Trophoblast cell (in vitro differentiated cells and primary cell): ENCODE data around the gene DYNLRB2. TPM values are rescaled to one million over a fixed set of nuclear protein-coding genes. Genes with fewer than 3 reads are reported as not detected.

Experiments
- DNase-seq, 2 donors: peaks; one replicate each; pipeline ENCODE4 v3.0.0-alpha.2; 2016
- H2AFZ ChIP-seq: 2 replicates; pipeline ENCODE4 v1.6.1; 2013; ENCODE audit warnings: low read length, moderate library complexity, mild to moderate bottlenecking; ENCODE audit not compliant: insufficient read depth, poor library complexity
- H2AK5ac ChIP-seq: 2 replicates; pipeline ENCODE4 v1.6.1; 2013; ENCODE audit warnings: mild to moderate bottlenecking, low read length
- H2BK120ac ChIP-seq: 2 replicates; pipeline ENCODE4 v1.6.1; 2013; ENCODE audit warnings: low read length, mild to moderate bottlenecking, moderate library complexity; ENCODE audit not compliant: insufficient read depth, poor library complexity
- H2BK12ac ChIP-seq: 2 replicates; pipeline ENCODE4 v1.6.1; 2013; ENCODE audit warnings: mild to moderate bottlenecking, low read length, moderate library complexity
- H2BK5ac ChIP-seq: 2 replicates; pipeline ENCODE4 v1.6.1; 2013; ENCODE audit warnings: low read length, low read depth, moderate library complexity, mild to moderate bottlenecking; ENCODE audit not compliant: poor library complexity
- H3K14ac ChIP-seq: 2 replicates; pipeline ENCODE4 v1.6.1; 2013; ENCODE audit warnings: mild to moderate bottlenecking, low read length
- H3K18ac ChIP-seq: 2 replicates; pipeline ENCODE4 v1.6.1; 2013; ENCODE audit warnings: mild to moderate bottlenecking, low read length
- H3K23ac ChIP-seq: 2 replicates; pipeline ENCODE4 v1.6.1; 2013; ENCODE audit warnings: low read length
- H3K27ac ChIP-seq: 2 replicates; pipeline ENCODE4 v1.5.1; 2013; ENCODE audit warnings: low read depth, mild to moderate bottlenecking, inconsistent platforms, low read length, moderate library complexity
- H3K27me3 ChIP-seq: 2 replicates; pipeline ENCODE4 v1.6.1; 2013; ENCODE audit warnings: inconsistent platforms, mild to moderate bottlenecking, low read length, moderate library complexity; ENCODE audit not compliant: insufficient read depth
- H3K36me3 ChIP-seq, 2 experiments: 1 replicate in 1 of 2; 2 replicates in 1 of 2; pipeline ENCODE4 v1.6.1; 2013; ENCODE audit warnings: low read length in 2 of 2, mild to moderate bottlenecking in 2 of 2, moderate library complexity in 1 of 2; ENCODE audit not compliant: insufficient read depth in 2 of 2, control insufficient read depth in 1 of 2
- H3K4ac ChIP-seq: 2 replicates; pipeline ENCODE4 v1.6.1; 2013; ENCODE audit warnings: low read depth, mild to moderate bottlenecking, low read length, moderate library complexity
- H3K4me1 ChIP-seq, 2 experiments: 1 replicate in 1 of 2; 2 replicates in 1 of 2; pipeline ENCODE4 v1.6.1; 2013; ENCODE audit warnings: low read length in 2 of 2, mild to moderate bottlenecking in 2 of 2, moderate library complexity in 1 of 2; ENCODE audit not compliant: insufficient read depth in 2 of 2, control insufficient read depth in 1 of 2
- H3K4me2 ChIP-seq: 2 replicates; pipeline ENCODE4 v1.6.1; 2013; ENCODE audit warnings: inconsistent platforms, mild to moderate bottlenecking, low read length, moderate library complexity
- H3K4me3 ChIP-seq: 2 replicates; pipeline ENCODE4 v1.5.1; 2013; ENCODE audit warnings: mild to moderate bottlenecking, low read depth, low read length, inconsistent platforms
- H3K79me1 ChIP-seq: one replicate; pipeline ENCODE4 v1.6.1; 2013; ENCODE audit warnings: low read length
- H3K79me2 ChIP-seq: 2 replicates; pipeline ENCODE4 v1.6.1; 2013; ENCODE audit warnings: low read length, mild to moderate bottlenecking; ENCODE audit not compliant: control insufficient read depth, insufficient read depth, poor library complexity
- H3K9ac ChIP-seq: 2 replicates; pipeline ENCODE4 v1.6.1; 2013; ENCODE audit warnings: mild to moderate bottlenecking, low read length
- H3K9me3 ChIP-seq: 2 replicates; pipeline ENCODE4 v1.6.1; 2013; ENCODE audit warnings: low read depth, mild to moderate bottlenecking, control low read depth, inconsistent platforms, low read length; ENCODE audit not compliant: insufficient read depth
- H4K12ac ChIP-seq: 2 replicates; pipeline ENCODE4 v1.6.1; 2013; ENCODE audit warnings: low read depth, mild to moderate bottlenecking, low read length, moderate library complexity
- H4K8ac ChIP-seq: 2 replicates; pipeline ENCODE4 v1.6.1; 2013; ENCODE audit warnings: low read depth, mild to moderate bottlenecking, low read length, moderate library complexity
- H4K91ac ChIP-seq: one replicate; pipeline ENCODE4 v1.6.1; 2013; ENCODE audit warnings: low read depth, mild to moderate bottlenecking, low read length, moderate library complexity
- WGBS: extraction: QIAGEN DNeasy Blood & Tissue Kit; methylation state at CpG from one replicate; pipeline ENCODE4 v1.1.7; 2013; ENCODE audit warnings: missing lambda C conversion rate; ENCODE audit not compliant: insufficient read length, insufficient coverage; ENCODE audit errors: extremely low coverage; 5-methylcytosine and 5-hydroxymethylcytosine counted together
- polyA plus RNA-seq: library from polyadenylated mRNA; stranded (reverse); fragments of 200-250 nt; gene quantifications from 2 replicates; pipeline ENCODE4 v1.2.3, GENCODE V29; 2013

DYNLRB2 gene
- 0.10 TPM in 1 of 2 replicates, not detected in the other for polyA plus RNA-seq

GRCh38 chr16:80540516-80541305, at the start of gene DYNLRB2:
DYNLRB2 (plus strand) TSS chr16:80540993; CDS start chr16:80541077, 84 bp downstream.
- H2AK5ac ChIP-seq = no peak within 1 kb of the TSS
- H3K18ac ChIP-seq = peak within 1 kb of the TSS; percentile 10
- no peaks in the 10 kb centered on the region for H3K36me3 ChIP-seq
- WGBS = no CpG with 5 or more reads among the region's 55 CpGs
- DNase-seq = peak; percentile 90 to 96
- peaks cover 4% of the 10 kb centered on the region for H3K79me1 ChIP-seq
- H3K14ac ChIP-seq = peak within 1 kb of the TSS; percentile 71
- H3K4me1 ChIP-seq = peaks cover 0 to 2% of the 10 kb centered on the region in 2 experiments
- H3K23ac ChIP-seq = no peak within 1 kb of the TSS
- H3K4me2 ChIP-seq = peak within 1 kb of the TSS; percentile 96
- H3K79me2 ChIP-seq = peaks cover 2% of the 10 kb centered on the region
- peak within 1 kb of the TSS; percentile 11 for H2BK5ac ChIP-seq
- H2AFZ ChIP-seq = peak within 1 kb of the TSS; percentile 98
- no peaks in the 10 kb centered on the region for H3K9me3 ChIP-seq
- H4K12ac ChIP-seq = peak within 1 kb of the TSS; percentile 91
- H3K27me3 ChIP-seq = peaks cover 3% of the 10 kb centered on the region
- H3K4ac ChIP-seq = peak within 1 kb of the TSS; percentile 43
- H3K4me3 ChIP-seq = peak within 1 kb of the TSS; percentile 88
- H4K8ac ChIP-seq = peak within 1 kb of the TSS; percentile 99
- no peak within 1 kb of the TSS for H3K9ac ChIP-seq
- peak within 1 kb of the TSS; percentile 83 for H4K91ac ChIP-seq
- H2BK120ac ChIP-seq = peak within 1 kb of the TSS; percentile 23
- H2BK12ac ChIP-seq = no peak within 1 kb of the TSS
- no peak within 1 kb of the TSS for H3K27ac ChIP-seq

GRCh38 chr16:80500116-80500859, 40.5 kb upstream of the DYNLRB2 start:
- Histone ChIP-seq H3K9ac (no peak overlapping the region), H4K8ac (no peak overlapping the region), H3K79me1 (no peaks in the 10 kb centered on the region), H3K4me2 (no peak overlapping the region), H3K23ac (no peak overlapping the region), H3K36me3 (no peaks in the 10 kb centered on the region), H3K4me1 (no peaks in the 10 kb centered on the region), H2BK5ac (no peak overlapping the region), H4K91ac (no peak overlapping the region), H2AFZ (no peak overlapping the region), H3K14ac (no peak overlapping the region), H2BK12ac (no peak overlapping the region), H3K18ac (no peak overlapping the region), H4K12ac (no peak overlapping the region), H3K27ac (no peak overlapping the region), H3K27me3 (no peaks in the 10 kb centered on the region), H3K79me2 (no peaks in the 10 kb centered on the region), H3K4ac (no peak overlapping the region), H3K9me3 (no peaks in the 10 kb centered on the region), H2AK5ac (no peak overlapping the region), H2BK120ac (no peak overlapping the region), H3K4me3 (no peak overlapping the region)
- no peak for DNase-seq
- no CpG with 5 or more reads among the region's 11 CpGs for WGBS

GRCh38 chr16:80500961-80501525, 39.8 kb upstream of the DYNLRB2 start:
- no peaks in the 10 kb centered on the region for H3K36me3 ChIP-seq
- no peak overlapping the region for H3K4ac ChIP-seq
- WGBS = no CpG with 5 or more reads among the region's 3 CpGs
- no peaks in the 10 kb centered on the region for H3K79me2 ChIP-seq
- H3K4me3 ChIP-seq = no peak overlapping the region
- no peaks in the 10 kb centered on the region for H3K27me3 ChIP-seq
- H2BK5ac ChIP-seq = no peak overlapping the region
- H3K27ac ChIP-seq = no peak overlapping the region
- H3K79me1 ChIP-seq = no peaks in the 10 kb centered on the region
- H3K4me2 ChIP-seq = no peak overlapping the region
- H3K18ac ChIP-seq = no peak overlapping the region
- H4K12ac ChIP-seq = no peak overlapping the region
- no peak overlapping the region for H3K14ac ChIP-seq
- no peak overlapping the region for H2AFZ ChIP-seq
- H2AK5ac ChIP-seq = no peak overlapping the region
- no peaks in the 10 kb centered on the region for H3K9me3 ChIP-seq
- no peak overlapping the region for H2BK12ac ChIP-seq
- H2BK120ac ChIP-seq = no peak overlapping the region
- H3K4me1 ChIP-seq = no peaks in the 10 kb centered on the region
- H3K23ac ChIP-seq = no peak overlapping the region
- no peak overlapping the region for H4K91ac ChIP-seq
- no peak overlapping the region for H3K9ac ChIP-seq
- H4K8ac ChIP-seq = no peak overlapping the region
- DNase-seq = no peak

DNA sequence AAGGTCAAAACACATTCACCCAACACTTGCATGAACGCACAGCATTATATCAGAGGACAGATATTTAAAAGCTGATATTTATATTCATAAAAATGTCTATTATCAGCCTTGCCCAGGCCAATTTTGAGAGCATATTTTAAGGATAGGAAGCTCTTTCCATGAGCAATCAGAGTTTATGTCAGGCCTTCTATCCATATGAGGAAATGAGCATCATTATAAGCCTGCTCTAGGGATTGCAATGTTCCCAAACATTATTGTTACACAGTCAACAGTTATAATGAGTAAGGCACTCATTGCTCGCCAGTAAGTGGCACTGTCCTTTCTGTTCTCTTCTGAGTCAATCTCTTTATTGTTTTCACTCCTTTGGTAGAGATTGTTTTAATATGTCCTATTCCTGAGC, 37.7 kb upstream of the DYNLRB2 start:
- Histone ChIP-seq H3K9ac (no peak overlapping the region), H3K79me2 (no peaks in the 10 kb centered on the region), H2BK5ac (no peak overlapping the region), H3K4me2 (no peak overlapping the region), H2BK12ac (no peak overlapping the region), H3K4me1 (no peaks in the 10 kb centered on the region), H4K8ac (no peak overlapping the region), H3K27ac (no peak overlapping the region), H3K9me3 (no peaks in the 10 kb centered on the region), H3K14ac (no peak overlapping the region), H4K91ac (no peak overlapping the region), H3K23ac (no peak overlapping the region), H3K27me3 (no peaks in the 10 kb centered on the region), H3K18ac (no peak overlapping the region), H2BK120ac (no peak overlapping the region), H3K4me3 (no peak overlapping the region), H3K4ac (no peak overlapping the region), H3K36me3 (no peaks in the 10 kb centered on the region), H2AK5ac (no peak overlapping the region), H2AFZ (no peak overlapping the region), H4K12ac (no peak overlapping the region), H3K79me1 (no peaks in the 10 kb centered on the region)
- no CpG with 5 or more reads among the region's 2 CpGs for WGBS
- no peak for DNase-seq
